ENCODE measurements around the gene NTN3. TPM values are rescaled to one million over a fixed set of nuclear protein-coding genes. Genes with fewer than 3 reads are reported as not detected.
A peak's percentile ranks its signal among the peaks of the same experiment; 100 is the strongest.

NTN3 gene
- total RNA-seq, 2 experiments from 2014 or later = not detected

GRCh38 chr16:2482708-2483534 is 11.8 kb downstream of the NTN3 start:
- ATAC-seq (ENCODE audit: poor library complexity) (no peak), DNase-seq (peak in 1 of 14 experiments; percentile 22)
- Histone ChIP-seq H3K9me3 (ENCODE audit: control insufficient read depth in 1 of 2, insufficient read depth in 1 of 2, low read length in 2 of 2) (no peaks in the 10 kb centered on the region), H3K27ac (ENCODE audit: low read depth in 1 of 2, low read length in 2 of 2) (no peak overlapping the region), H3K27me3 (ENCODE audit: control insufficient read depth in 1 of 2, insufficient read depth in 2 of 2, low read length in 2 of 2) (no peaks in the 10 kb centered on the region), H3K36me3 (ENCODE audit: insufficient read depth, low read length) (no peaks in the 10 kb centered on the region), H3K4me3 (ENCODE audit: low read length) (no peak overlapping the region), H3K4me1 (ENCODE audit: insufficient read depth, low read length) (peaks cover 16% of the 10 kb centered on the region)
- no peaks in the 10 kb centered on the region for H3K9me3 Mint-ChIP-seq
- H3K27me3 Mint-ChIP-seq = no peaks in the 10 kb centered on the region
- POLR2A ChIA-PET = no interaction called here
- H3K36me3 Mint-ChIP-seq (ENCODE audit: low read depth) = no peaks in the 10 kb centered on the region
- peaks cover 12% of the 10 kb centered on the region for H3K4me1 Mint-ChIP-seq (ENCODE audit: low read depth)
- CTCF ChIA-PET = no interaction called here
- H3K27ac Mint-ChIP-seq = no peak overlapping the region
- intact Hi-C loops (cut with DNase I, micrococcal nuclease) = no loop called here
- TF ChIP-seq, protein P1, sequence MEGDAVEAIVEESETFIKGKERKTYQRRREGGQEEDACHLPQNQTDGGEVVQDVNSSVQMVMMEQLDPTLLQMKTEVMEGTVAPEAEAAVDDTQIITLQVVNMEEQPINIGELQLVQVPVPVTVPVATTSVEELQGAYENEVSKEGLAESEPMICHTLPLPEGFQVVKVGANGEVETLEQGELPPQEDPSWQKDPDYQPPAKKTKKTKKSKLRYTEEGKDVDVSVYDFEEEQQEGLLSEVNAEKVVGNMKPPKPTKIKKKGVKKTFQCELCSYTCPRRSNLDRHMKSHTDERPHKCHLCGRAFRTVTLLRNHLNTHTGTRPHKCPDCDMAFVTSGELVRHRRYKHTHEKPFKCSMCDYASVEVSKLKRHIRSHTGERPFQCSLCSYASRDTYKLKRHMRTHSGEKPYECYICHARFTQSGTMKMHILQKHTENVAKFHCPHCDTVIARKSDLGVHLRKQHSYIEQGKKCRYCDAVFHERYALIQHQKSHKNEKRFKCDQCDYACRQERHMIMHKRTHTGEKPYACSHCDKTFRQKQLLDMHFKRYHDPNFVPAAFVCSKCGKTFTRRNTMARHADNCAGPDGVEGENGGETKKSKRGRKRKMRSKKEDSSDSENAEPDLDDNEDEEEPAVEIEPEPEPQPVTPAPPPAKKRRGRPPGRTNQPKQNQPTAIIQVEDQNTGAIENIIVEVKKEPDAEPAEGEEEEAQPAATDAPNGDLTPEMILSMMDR (IDR thresholded peaks at IDR 0.05) = no peak
- no peak overlapping the region for H3K4me3 Mint-ChIP-seq

DNA sequence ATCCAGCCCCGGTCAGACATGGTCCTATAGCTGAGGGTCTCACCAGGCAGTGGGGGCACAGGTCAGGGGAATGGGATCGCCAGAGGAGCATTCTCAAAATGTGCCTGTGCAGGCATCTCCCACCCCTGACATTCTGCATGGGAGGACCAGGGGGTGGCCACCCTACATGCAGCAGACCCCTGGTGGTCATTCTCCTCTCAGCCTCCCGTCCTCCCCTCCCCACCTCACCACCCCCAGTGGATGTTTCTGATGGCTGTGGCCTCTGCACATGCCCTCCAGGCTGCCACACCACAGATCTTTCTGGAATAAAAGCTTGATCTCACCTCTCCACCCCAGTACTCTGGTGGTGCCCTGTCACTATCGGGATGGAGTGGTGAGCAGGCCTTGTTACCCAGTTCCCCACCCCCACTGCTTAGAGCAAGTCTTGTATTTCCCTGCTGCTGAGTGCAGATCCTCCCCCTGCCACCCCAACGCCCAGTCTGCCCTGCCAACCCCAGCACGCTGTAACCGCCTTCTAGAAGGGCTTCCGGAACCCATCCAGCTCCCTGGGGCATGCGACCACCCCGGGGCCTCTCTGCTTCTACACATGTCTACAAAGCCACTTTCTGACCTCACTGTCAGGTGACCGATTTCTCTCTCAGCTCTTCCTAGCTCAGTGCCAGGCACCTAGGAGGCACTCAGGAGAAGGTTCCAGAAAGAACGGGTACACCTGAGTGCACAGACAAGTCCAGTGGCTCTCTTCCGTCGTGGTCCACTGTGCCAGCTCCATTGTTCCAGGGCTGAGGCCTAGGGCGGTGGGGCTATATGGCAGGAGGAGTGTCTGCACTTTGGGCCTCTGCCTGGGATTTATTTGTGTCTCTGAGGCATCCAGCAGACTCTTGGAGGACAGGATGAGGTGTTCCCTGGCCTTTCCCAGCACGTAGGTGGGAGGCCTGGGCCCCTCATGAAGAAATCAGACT is 13.1 kb downstream of the NTN3 start:
- H3K36me3 ChIP-seq (ENCODE audit: insufficient read depth, low read length) = no peaks in the 10 kb centered on the region
- TF ChIP-seq, protein P1 (IDR thresholded peaks at IDR 0.05) = no peak
- DNase-seq (peak in 1 of 14 experiments; percentile 6), ATAC-seq (ENCODE audit: poor library complexity) (no peak)
- Mint-ChIP-seq H3K4me3 (no peak overlapping the region), H3K27me3 (no peaks in the 10 kb centered on the region), H3K36me3 (ENCODE audit: low read depth) (no peaks in the 10 kb centered on the region), H3K27ac (no peak overlapping the region), H3K9me3 (no peaks in the 10 kb centered on the region), H3K4me1 (ENCODE audit: low read depth) (peaks cover 12% of the 10 kb centered on the region)
- H3K4me3 ChIP-seq (ENCODE audit: low read length) = no peak overlapping the region
- POLR2A ChIA-PET = no interaction called here
- H3K27me3 ChIP-seq (ENCODE audit: control insufficient read depth in 1 of 2, insufficient read depth in 2 of 2, low read length in 2 of 2) = no peaks in the 10 kb centered on the region
- intact Hi-C loops (cut with DNase I, micrococcal nuclease) = no loop called here
- no peak overlapping the region for H3K27ac ChIP-seq (ENCODE audit: low read depth in 1 of 2, low read length in 2 of 2)
- H3K9me3 ChIP-seq (ENCODE audit: control insufficient read depth in 1 of 2, insufficient read depth in 1 of 2, low read length in 2 of 2) = no peaks in the 10 kb centered on the region
- CTCF ChIA-PET = no interaction called here
- H3K4me1 ChIP-seq (ENCODE audit: insufficient read depth, low read length) = peaks cover 17% of the 10 kb centered on the region

GRCh38 chr16:2484898-2485508 is 13.9 kb downstream of the NTN3 start:
- TF ChIP-seq, protein P1 (IDR thresholded peaks at IDR 0.05) = no peak
- ATAC-seq (ENCODE audit: poor library complexity) (no peak), DNase-seq (no peak)
- Histone ChIP-seq H3K27me3 (ENCODE audit: control insufficient read depth in 1 of 2, insufficient read depth in 2 of 2, low read length in 2 of 2) (no peaks in the 10 kb centered on the region), H3K27ac (ENCODE audit: low read depth in 1 of 2, low read length in 2 of 2) (no peak overlapping the region), H3K4me1 (ENCODE audit: insufficient read depth, low read length) (peaks cover 17% of the 10 kb centered on the region), H3K4me3 (ENCODE audit: low read length) (no peak overlapping the region), H3K36me3 (ENCODE audit: insufficient read depth, low read length) (no peaks in the 10 kb centered on the region), H3K9me3 (ENCODE audit: control insufficient read depth in 1 of 2, insufficient read depth in 1 of 2, low read length in 2 of 2) (no peaks in the 10 kb centered on the region)
- POLR2A ChIA-PET = no interaction called here
- Mint-ChIP-seq H3K4me3 (no peak overlapping the region), H3K27me3 (no peaks in the 10 kb centered on the region), H3K9me3 (no peaks in the 10 kb centered on the region), H3K36me3 (ENCODE audit: low read depth) (no peaks in the 10 kb centered on the region), H3K4me1 (ENCODE audit: low read depth) (peaks cover 12% of the 10 kb centered on the region), H3K27ac (no peak overlapping the region)
- intact Hi-C loops (cut with DNase I, micrococcal nuclease) = loop anchor here (5.0 kb wide), 4 partner anchors 53 to 458 kb away; partner anchors contain the start of genes CASKIN1 (in 1 of the 2), CCNF (in 1 of the 2) and NHERF2 (in 1 of the 2)
- CTCF ChIA-PET = no interaction called here

All from CD4-positive, alpha-beta T cell (primary cell).